ENCODE measurements around the gene EP400.
A peak's percentile ranks its signal among the peaks of the same experiment; 100 is the strongest.
"Not testable (repeated sequence)": the region's sequence is repeated elsewhere in the genome, so short reads cannot be mapped to it uniquely, and the experiment has no call there.

Gene EP400

DNA sequence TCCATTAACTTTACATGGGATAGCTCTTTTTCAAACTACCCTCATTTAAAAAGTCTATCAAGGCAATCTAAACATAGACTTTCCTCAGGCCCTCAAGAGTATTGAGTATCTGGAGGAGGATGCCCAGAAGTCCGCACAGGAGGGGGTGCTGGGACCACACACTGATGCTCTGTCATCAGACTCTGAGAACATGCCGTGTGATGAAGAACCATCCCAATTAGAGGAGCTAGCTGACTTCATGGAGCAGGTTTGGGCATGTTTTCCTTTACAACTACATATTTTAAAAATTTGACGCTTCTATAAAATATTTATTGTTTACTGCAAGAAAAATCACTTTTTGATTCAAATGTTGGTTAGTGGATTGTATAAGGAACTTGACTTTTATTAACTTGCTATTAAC is 93.5 kb downstream of the EP400 start:
- peaks cover 82% of the 10 kb centered on the region for H3K36me3 Mint-ChIP-seq
- H3K27me3 Mint-ChIP-seq = no peaks in the 10 kb centered on the region
- H3K27ac Mint-ChIP-seq = no peak overlapping the region
- no peak for ATAC-seq
- H3K4me1 Mint-ChIP-seq = no peaks in the 10 kb centered on the region
- no peak overlapping the region for H3K4me3 Mint-ChIP-seq
- H3K9me3 Mint-ChIP-seq = no peaks in the 10 kb centered on the region

DNA sequence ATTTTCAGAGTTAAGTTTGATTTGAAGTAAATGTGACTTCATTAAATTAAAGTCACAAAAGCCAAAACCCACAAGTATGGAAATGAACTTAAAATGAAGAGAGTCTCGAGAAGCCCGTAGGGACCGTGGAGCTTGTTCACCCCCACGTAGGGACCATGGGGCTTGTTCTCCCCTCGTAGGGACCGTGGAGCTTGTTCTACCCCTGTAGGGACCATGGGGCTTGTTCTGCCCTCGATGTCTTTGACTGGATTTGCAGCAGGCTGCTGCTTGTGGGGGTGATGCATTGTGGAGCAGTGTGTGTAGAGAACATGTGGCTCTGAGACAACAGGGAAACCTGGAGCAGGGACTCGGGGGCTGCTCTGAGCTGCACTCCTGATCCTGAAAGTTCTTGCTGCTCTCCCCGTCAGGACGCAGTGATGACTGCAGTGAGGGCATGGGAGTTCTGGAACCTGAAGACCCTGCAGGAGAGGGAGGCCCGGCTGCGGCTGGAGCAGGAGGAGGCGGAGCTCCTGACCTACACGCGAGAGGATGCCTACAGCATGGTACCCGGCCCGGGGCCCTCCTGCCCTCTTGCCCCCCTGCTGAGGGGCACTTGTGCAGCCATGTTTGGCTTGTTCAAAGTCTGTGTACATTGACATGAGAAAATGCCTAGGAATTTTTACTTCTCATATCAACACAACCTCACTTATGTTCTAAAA is 94.2 kb downstream of the EP400 start:
- Mint-ChIP-seq H3K27me3 (no peaks in the 10 kb centered on the region), H3K4me3 (no peak overlapping the region), H3K36me3 (peaks cover 76% of the 10 kb centered on the region), H3K4me1 (no peaks in the 10 kb centered on the region), H3K9me3 (no peaks in the 10 kb centered on the region), H3K27ac (no peak overlapping the region)
- no peak for ATAC-seq

DNA sequence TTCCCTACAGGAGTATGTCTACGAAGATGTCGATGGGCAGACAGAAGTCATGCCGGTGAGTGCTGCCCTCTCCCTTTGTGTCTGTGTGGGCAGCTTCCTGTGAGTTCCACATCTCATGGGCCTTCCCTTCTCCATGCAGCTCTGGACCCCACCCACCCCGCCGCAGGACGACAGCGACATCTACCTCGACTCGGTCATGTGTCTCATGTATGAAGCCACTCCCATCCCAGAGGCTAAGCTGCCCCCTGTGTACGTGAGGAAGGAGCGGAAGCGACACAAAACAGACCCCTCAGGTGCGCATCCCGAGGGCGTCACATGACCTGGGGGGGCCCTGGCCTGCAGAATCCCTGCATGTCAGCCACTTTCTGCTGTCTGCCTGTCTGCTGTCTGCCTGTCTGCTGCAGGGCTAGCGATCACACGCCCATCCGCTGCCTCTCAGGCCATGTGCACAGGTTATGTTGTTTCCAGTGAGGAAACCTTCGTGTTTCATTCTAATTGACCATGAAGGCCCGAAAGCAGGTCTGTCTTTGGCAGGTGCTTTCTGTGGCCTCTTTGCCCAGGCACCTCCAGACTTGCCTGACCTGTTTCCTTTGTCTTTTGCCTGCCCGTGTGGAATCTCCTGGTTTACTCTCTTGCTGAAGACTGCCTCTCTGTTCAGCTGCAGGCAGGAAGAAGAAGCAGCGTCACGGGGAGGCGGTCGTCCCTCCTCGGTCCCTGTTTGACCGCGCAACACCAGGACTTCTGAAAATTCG is 95.1 kb downstream of the EP400 start:
- no peaks in the 10 kb centered on the region for H3K27me3 Mint-ChIP-seq
- H3K4me1 Mint-ChIP-seq = no peaks in the 10 kb centered on the region
- no peak for ATAC-seq
- H3K27ac Mint-ChIP-seq = no peak overlapping the region
- H3K4me3 Mint-ChIP-seq = no peak overlapping the region
- H3K9me3 Mint-ChIP-seq = no peaks in the 10 kb centered on the region
- peaks cover 75% of the 10 kb centered on the region for H3K36me3 Mint-ChIP-seq

DNA sequence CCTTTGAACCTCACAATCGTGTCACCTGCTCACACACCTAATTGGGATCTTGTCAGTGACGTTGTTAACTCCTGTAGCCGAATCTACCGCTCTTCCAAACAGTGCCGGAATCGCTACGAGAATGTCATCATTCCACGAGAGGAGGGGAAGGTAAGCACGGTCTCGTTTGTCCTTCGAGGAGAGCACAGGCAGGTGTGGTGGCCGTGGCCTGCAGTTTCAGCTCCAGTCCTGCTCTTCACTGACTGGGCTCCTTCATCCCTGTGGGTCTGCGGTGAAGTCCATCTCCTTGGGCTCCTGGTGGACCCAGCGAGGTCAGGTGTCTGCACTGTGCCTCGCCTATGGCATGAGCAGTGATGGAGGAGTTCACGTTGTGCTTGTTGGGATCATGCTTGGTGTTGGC is 96.0 kb downstream of the EP400 start:
- no peaks in the 10 kb centered on the region for H3K4me1 Mint-ChIP-seq
- H3K36me3 Mint-ChIP-seq = peaks cover 77% of the 10 kb centered on the region
- no peak overlapping the region for H3K27ac Mint-ChIP-seq
- no peaks in the 10 kb centered on the region for H3K9me3 Mint-ChIP-seq
- ATAC-seq = no peak
- H3K27me3 Mint-ChIP-seq = no peaks in the 10 kb centered on the region
- no peak overlapping the region for H3K4me3 Mint-ChIP-seq

DNA sequence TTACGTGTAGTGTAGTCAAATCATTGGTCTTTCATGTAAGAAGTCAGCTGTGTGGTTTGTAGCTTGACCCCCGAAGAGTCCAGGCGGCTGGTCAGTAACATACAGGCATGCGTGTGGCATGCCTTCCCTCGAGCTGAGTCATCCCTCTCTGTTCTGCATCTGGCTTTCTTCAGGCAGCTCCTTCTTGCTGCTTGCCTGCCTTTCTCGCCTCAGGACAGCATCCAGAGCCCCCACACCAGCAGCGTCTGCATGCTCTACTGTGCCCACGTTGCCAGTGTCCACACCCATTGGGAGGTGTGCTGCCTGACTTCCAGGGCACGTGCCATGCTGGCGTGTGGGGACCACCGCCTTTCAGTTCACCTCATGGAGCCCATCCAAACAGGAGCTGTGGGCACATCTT is 96.8 kb downstream of the EP400 start:
- no peak overlapping the region for H3K27ac Mint-ChIP-seq

DNA sequence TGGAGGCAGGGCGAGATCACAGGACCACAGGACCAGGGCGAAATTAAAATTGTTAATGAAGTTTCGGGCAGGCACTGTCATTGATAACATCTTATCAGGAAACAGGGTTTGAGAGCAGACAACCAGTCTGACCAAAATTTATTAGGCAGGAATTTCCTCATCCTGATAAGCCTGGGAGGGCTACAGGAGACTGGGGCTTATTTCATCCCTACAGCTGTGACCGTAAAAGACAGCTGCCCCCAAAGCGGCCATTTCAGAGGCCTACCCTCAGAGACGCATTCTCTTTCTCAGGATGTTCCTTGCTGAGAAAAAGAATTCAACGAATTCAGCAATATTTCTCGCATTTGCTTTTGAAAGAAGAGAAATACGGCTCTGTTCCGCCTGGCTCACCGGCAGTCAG is 97.9 kb downstream of the EP400 start:
- H3K4me1 Mint-ChIP-seq, H3K27me3 Mint-ChIP-seq, ATAC-seq, H3K27ac Mint-ChIP-seq, H3K4me3 Mint-ChIP-seq, H3K9me3 Mint-ChIP-seq: not testable (repeated sequence)
- peaks cover 87% of the 10 kb centered on the region for H3K36me3 Mint-ChIP-seq

More for the DNA sequence above, 96.8 kb downstream of the EP400 start:
- ATAC-seq = no peak
- H3K4me3 Mint-ChIP-seq = no peak overlapping the region
- no peaks in the 10 kb centered on the region for H3K9me3 Mint-ChIP-seq
- H3K4me1 Mint-ChIP-seq = no peaks in the 10 kb centered on the region
- no peaks in the 10 kb centered on the region for H3K27me3 Mint-ChIP-seq
- peaks cover 79% of the 10 kb centered on the region for H3K36me3 Mint-ChIP-seq

DNA sequence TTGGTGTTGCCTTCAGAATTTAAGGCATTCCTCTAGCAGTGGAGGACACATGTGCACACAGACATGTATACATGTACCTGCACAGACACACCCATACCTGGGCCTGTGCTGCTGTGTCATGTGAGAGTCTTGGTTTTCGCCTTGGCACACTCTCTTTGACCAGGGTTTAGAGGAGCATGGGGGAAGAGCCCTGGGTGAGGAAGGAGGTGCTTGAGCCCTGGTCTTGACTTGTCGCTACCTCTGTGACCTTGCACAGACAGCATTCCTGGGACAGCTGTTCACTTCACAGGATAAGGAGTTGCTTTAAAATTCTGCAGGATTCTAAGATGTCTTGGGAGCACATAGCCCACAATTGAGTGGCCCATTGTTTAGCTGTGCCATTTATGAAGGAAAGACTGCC is 99.7 kb downstream of the EP400 start:
- Mint-ChIP-seq H3K36me3 (peaks cover 85% of the 10 kb centered on the region), H3K27me3 (no peaks in the 10 kb centered on the region), H3K9me3 (no peaks in the 10 kb centered on the region), H3K4me3 (no peak overlapping the region), H3K4me1 (no peaks in the 10 kb centered on the region), H3K27ac (no peak overlapping the region)
- ATAC-seq = no peak

DNA sequence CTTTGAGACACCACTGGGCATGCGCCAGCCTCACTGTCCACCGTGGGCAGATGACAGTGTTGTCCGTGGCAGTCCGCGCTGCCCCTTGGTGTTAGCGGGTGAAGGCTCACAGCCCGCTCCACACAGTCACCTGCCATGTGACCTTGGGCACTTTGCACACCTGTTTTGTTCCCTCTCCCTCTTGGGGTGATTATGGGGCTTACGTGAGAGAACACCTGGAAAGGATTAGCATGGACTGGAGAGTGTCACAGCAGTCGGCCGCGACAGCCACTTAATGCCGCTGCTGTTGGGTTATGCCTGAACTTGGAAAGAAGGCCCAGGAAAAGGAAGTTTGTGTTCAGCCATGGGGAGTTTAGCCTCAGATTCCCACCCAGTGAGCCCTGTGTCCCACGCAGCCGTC is 100.1 kb downstream of the EP400 start:
- H3K27me3 Mint-ChIP-seq = no peaks in the 10 kb centered on the region
- no peak overlapping the region for H3K27ac Mint-ChIP-seq
- H3K4me3 Mint-ChIP-seq = no peak overlapping the region
- H3K9me3 Mint-ChIP-seq = no peaks in the 10 kb centered on the region
- ATAC-seq = no peak
- peaks cover 85% of the 10 kb centered on the region for H3K36me3 Mint-ChIP-seq
- no peaks in the 10 kb centered on the region for H3K4me1 Mint-ChIP-seq

DNA sequence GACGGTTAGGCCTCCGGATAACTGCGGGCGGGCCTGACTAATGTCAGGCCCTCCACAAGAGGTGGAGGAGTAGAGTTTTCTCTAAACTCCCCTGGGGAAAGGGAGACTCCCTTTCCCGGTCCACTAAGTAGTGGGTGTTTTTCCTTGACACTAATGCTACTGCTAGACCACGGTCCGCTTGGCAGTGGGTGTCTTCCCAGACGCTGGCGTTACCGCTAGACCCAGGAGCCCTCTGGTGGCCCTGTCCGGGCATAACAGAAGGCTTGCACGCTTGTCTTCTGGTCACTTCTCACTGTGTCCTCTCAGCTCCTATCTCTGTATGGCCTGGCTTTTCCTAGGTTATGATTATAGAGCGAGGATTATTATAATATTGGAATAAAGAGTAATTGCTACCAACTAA is 102.0 kb downstream of the EP400 start:
- ATAC-seq, H3K27me3 Mint-ChIP-seq, H3K9me3 Mint-ChIP-seq, H3K27ac Mint-ChIP-seq, H3K4me3 Mint-ChIP-seq: not testable (repeated sequence)
- peaks cover 18% of the 10 kb centered on the region for H3K4me1 Mint-ChIP-seq
- H3K36me3 Mint-ChIP-seq = peaks cover 78% of the 10 kb centered on the region

DNA sequence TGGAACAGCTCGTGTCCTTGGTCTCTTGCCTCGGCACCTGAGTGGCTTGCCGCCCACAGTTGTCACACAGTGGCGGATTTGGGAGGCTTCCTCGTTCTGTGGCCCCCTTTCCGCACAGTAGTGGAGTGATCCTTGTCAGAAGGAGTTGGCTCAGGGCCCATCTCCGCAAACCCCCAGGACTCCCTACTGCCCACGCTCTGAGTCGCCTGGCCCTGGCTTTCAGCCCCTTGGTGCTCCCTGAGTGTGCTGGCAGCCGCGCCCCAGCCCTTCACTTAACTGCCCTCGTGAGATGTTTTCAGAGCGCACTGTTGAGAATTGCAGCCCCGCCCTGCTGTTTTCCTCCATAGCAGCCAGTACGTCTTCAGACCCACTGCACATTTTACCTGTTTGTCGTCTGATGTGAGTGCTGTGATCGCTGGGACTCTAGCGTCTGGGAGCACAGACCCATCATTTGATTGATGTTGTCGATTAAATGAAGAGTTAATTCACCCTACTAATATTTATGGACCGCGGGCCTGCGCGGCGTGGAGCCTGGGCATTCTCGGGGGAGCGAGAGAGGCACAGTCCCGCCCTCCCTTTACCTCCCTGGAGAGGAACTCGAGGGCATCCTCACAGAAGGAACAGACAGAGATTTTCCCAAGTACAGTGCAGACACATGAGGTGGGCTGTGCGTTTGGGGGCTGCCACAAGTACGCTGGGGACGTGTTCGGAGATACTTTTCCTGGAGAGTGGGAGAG is 102.6 kb downstream of the EP400 start:
- no peaks in the 10 kb centered on the region for H3K9me3 Mint-ChIP-seq
- no peak overlapping the region for H3K4me3 Mint-ChIP-seq
- peaks cover 25% of the 10 kb centered on the region for H3K4me1 Mint-ChIP-seq
- no peaks in the 10 kb centered on the region for H3K27me3 Mint-ChIP-seq
- peaks cover 75% of the 10 kb centered on the region for H3K36me3 Mint-ChIP-seq
- ATAC-seq = no peak
- no peak overlapping the region for H3K27ac Mint-ChIP-seq

DNA sequence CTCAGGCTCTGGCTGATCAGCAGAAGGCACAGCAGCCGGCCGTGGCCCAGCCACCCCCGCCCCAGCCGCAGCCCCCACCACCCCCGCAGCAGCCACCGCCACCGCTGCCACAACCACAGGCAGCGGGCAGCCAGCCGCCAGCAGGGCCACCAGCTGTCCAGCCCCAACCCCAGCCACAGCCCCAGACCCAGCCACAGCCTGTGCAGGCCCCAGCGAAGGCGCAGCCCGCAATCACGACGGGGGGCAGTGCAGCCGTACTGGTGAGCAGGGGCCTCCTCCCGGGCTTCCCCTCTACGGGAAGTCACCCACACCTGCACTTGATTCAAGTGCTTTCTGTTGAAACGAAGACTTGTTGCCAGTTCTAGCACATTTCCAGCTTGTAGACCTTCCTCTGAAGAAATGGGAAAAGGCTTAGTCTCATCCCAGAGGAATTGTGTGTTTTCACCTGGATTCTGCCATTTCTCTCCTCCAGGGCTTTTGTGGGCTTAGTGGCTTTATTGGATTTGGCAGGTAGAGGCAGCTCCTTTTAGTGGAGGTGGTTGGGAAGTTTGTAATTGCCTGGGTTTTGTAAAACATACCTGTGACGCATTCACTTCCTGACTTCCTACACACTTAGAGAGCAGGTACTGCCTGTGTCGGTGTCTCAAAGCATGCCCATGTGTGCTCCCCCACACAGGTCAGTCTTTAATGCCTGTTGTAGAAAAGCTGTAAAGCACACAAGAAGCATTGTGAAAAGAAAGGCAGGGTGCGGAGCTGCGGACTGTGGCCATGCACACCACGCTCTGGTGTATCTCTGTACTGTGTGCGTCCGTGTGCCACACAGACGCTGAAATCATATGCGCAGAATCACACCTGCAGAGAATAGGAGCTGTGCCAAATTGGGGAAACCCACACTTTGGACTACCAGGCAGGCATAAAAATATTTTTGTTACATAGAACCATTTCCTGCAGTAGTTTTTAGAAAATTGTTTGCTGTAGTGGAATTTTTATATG is 103.9 kb downstream of the EP400 start:
- peaks cover 33% of the 10 kb centered on the region for H3K4me1 Mint-ChIP-seq
- H3K9me3 Mint-ChIP-seq = no peaks in the 10 kb centered on the region
- H3K27ac Mint-ChIP-seq = no peak overlapping the region
- H3K4me3 Mint-ChIP-seq = no peak overlapping the region
- ATAC-seq = no peak
- peaks cover 81% of the 10 kb centered on the region for H3K36me3 Mint-ChIP-seq
- no peaks in the 10 kb centered on the region for H3K27me3 Mint-ChIP-seq

DNA sequence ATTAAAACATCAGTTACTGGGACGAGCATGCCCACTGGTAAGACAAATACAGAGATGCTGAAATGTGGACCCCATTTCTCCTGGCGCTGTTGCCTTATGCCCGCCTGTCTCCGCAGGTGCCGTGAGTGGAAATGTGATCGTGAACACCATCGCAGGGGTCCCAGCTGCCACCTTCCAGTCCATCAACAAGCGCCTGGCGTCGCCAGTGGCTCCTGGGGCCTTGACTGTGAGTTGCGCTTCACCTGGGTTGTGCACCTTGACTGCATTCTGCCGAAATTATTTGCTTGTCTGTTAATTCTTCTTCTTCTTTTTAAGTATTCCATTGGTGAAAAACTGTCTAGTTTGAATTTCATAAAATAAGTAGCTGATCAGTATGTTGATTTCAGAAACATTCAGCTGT is 105.2 kb downstream of the EP400 start:
- Mint-ChIP-seq H3K27me3 (no peaks in the 10 kb centered on the region), H3K4me3 (no peak overlapping the region), H3K27ac (peak overlapping the region; percentile 40), H3K9me3 (no peaks in the 10 kb centered on the region), H3K36me3 (peaks cover 79% of the 10 kb centered on the region), H3K4me1 (peaks cover 33% of the 10 kb centered on the region)
- ATAC-seq = no peak

DNA sequence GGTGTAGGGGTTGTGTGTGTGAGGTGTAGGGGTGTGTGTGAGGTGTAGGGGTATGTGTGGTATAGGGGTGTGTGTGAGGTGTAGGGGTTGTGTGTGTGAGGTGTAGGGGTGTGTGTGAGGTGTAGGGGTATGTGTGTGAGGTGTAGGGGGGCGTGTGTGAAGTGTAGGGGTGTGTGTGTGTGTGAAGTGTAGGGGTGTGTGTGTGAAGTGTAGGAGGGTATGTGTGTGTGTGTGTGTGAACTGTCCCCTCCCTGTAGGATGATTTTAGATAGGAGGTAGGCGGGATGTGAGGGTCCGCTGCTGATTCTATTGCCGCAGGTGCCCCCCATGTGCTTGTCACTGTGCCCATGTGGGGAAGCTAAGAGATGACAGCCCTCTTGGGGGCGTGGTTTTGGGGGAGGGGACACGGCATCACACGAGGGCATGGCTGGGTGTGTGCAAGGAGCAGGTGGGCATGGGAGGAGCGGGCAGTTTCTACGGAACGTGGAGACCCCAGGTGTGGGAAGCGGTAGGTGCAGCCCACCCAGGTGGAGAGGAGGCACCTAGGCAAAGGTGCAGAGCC is 105.9 kb downstream of the EP400 start:
- H3K4me3 Mint-ChIP-seq = no peak overlapping the region

DNA sequence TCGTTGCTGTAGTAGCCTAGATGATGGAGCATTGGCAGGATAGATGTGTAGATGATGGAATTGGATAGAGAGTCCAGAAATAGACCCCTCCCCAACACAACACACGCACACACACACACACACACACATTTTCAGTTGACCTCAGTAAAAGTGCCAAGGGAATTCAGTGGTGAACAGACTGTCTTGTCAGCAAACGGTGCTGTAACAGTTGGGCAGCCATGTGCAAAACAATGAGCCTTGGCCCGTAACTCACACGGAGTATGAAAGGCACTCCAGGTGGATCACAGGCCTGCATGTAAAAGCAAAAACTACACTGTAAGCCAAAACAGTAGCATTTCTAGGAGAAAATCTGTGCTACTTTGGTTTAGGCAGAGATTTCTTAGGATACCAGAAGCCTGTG is 106.6 kb downstream of the EP400 start:
- peaks cover 33% of the 10 kb centered on the region for H3K4me1 Mint-ChIP-seq
- H3K9me3 Mint-ChIP-seq = no peaks in the 10 kb centered on the region
- H3K27me3 Mint-ChIP-seq = no peaks in the 10 kb centered on the region
- H3K36me3 Mint-ChIP-seq = peaks cover 79% of the 10 kb centered on the region
- peak; percentile 74 for ATAC-seq
- H3K27ac Mint-ChIP-seq = peak overlapping the region; percentile 56
- H3K4me3 Mint-ChIP-seq = no peak overlapping the region

More for the DNA sequence above, 105.9 kb downstream of the EP400 start:
- H3K36me3 Mint-ChIP-seq = peaks cover 79% of the 10 kb centered on the region
- peak overlapping the region; percentile 40 for H3K27ac Mint-ChIP-seq
- peaks cover 33% of the 10 kb centered on the region for H3K4me1 Mint-ChIP-seq
- no peaks in the 10 kb centered on the region for H3K27me3 Mint-ChIP-seq
- no peaks in the 10 kb centered on the region for H3K9me3 Mint-ChIP-seq
- no peak for ATAC-seq
